Activated T-helper 1 cell treated with anti-CD3 and anti-CD28 coated beads, Interleukin-12 subunit alpha, Interleukin-12 subunit beta, Interleukin-2, Interleukin-4 antibody, amounts not matched to agents 30 ng/mL and 10 ng/mL and 1 ng/mL, durations not matched to agents 14 hours and 24 hours and 36 hours (primary cell): ENCODE measurements around the gene ILF3. TPM values are rescaled to one million over a fixed set of nuclear protein-coding genes. Genes with fewer than 3 reads are reported as not detected.

Source experiments
- DNase-seq: peaks from one replicate; pipeline ENCODE4 v3.0.0; 2021; ENCODE audit warnings: low spot score
- H3K27ac Mint-ChIP-seq: one replicate; pipeline ENCODE4 v1.8.0; 2021; ENCODE audit warnings: mild to moderate bottlenecking, mixed read lengths
- H3K27me3 Mint-ChIP-seq: one replicate; pipeline ENCODE4 v1.8.0; 2022; ENCODE audit warnings: mild to moderate bottlenecking, moderate library complexity, mixed read lengths; ENCODE audit not compliant: insufficient read depth
- H3K36me3 Mint-ChIP-seq: one replicate; pipeline ENCODE4 v1.8.0; 2021; ENCODE audit warnings: low read depth, mixed read lengths
- H3K4me1 Mint-ChIP-seq: one replicate; pipeline ENCODE4 v1.8.0; 2021; ENCODE audit warnings: low read depth, mixed read lengths
- H3K4me3 Mint-ChIP-seq: one replicate; pipeline ENCODE4 v1.8.0; 2021; ENCODE audit warnings: mild to moderate bottlenecking, moderate library complexity, mixed read lengths
- H3K9me3 Mint-ChIP-seq: one replicate; pipeline ENCODE4 v1.8.0; 2021; ENCODE audit warnings: mixed read lengths
- intact Hi-C: fragments of 100-400 bp; cut with micrococcal nuclease; formaldehyde crosslinking; loops from one replicate; pipeline ENCODE4 v1.15.1; 2024
- total RNA-seq: library from RNA; stranded (reverse); gene quantifications from 2 replicates; pipeline ENCODE4 v1.2.3, GENCODE V29; 2022

Gene ILF3
- total RNA-seq, 1 donor from 2014 or later, result 536 TPM

DNA sequence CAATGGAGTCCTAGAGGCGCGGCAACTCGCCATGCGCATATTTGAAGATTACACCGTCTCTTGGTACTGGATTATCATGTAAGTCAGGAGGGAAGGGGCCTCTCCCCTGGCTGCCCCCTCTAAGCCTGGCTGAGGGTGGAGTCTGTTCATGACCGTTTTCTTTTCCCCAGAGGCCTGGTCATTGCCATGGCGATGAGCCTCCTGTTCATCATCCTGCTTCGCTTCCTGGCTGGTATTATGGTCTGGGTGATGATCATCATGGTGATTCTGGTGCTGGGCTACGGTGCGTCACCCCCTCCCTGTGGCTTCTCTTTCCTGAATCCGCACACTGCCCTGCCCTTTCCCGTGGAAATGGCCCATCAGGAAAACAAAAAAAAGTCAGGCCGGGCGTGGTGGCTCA is 22.3 kb upstream of the ILF3 start:
- no peak for DNase-seq
- Mint-ChIP-seq H3K4me1 (no peaks in the 10 kb centered on the region), H3K9me3 (no peaks in the 10 kb centered on the region), H3K36me3 (peaks cover 46% of the 10 kb centered on the region), H3K27ac (no peak overlapping the region), H3K27me3 (no peaks in the 10 kb centered on the region), H3K4me3 (no peak overlapping the region)
- intact Hi-C loops, result no loop called here

- H3K4me3 Mint-ChIP-seq, result no peak overlapping the region
- peaks cover 9% of the 10 kb centered on the region for H3K4me1 Mint-ChIP-seq
- H3K27me3 Mint-ChIP-seq, result no peaks in the 10 kb centered on the region
- intact Hi-C loops, result no loop called here
- H3K27ac Mint-ChIP-seq, result no peak overlapping the region
- H3K36me3 Mint-ChIP-seq, result peaks cover 47% of the 10 kb centered on the region
- no peaks in the 10 kb centered on the region for H3K9me3 Mint-ChIP-seq
- no peak for DNase-seq
Observed at GRCh38 chr19:10634430-10634829, 19.7 kb upstream of the ILF3 start.

GRCh38 chr19:10634963-10635362 is 19.2 kb upstream of the ILF3 start:
- H3K27me3 Mint-ChIP-seq, result no peaks in the 10 kb centered on the region
- intact Hi-C loops, result no loop called here
- peaks cover 47% of the 10 kb centered on the region for H3K36me3 Mint-ChIP-seq
- no peak overlapping the region for H3K4me3 Mint-ChIP-seq
- no peaks in the 10 kb centered on the region for H3K9me3 Mint-ChIP-seq
- peaks cover 9% of the 10 kb centered on the region for H3K4me1 Mint-ChIP-seq
- no peak overlapping the region for H3K27ac Mint-ChIP-seq
- no peak for DNase-seq

DNA sequence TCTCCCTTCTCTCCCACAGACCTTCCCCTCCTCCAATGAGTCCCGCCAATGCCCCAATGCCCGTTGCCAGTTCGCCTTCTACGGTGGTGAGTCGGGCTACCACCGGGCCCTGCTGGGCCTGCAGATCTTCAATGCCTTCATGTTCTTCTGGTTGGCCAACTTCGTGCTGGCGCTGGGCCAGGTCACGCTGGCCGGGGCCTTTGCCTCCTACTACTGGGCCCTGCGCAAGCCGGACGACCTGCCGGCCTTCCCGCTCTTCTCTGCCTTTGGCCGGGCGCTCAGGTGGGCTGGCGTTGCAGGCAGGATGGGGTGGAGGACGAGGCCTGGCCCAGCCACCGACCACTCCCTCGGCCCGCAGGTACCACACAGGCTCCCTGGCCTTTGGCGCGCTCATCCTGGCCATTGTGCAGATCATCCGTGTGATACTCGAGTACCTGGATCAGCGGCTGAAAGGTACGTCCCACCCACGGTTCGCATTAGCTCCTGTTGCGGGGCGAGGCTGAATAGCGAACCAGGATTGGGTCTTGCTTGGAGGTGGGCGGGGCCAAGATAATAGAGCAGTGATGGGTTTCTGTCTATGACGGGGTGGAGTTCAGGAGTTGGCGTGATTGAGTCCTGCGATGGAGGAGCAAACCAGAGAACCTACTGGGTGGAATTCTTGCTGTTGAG is 17.7 kb upstream of the ILF3 start:
- DNase-seq, result no peak
- H3K4me3 Mint-ChIP-seq, result no peak overlapping the region
- no peaks in the 10 kb centered on the region for H3K9me3 Mint-ChIP-seq
- intact Hi-C loops, result no loop called here
- peaks cover 49% of the 10 kb centered on the region for H3K36me3 Mint-ChIP-seq
- H3K4me1 Mint-ChIP-seq, result peaks cover 14% of the 10 kb centered on the region
- H3K27ac Mint-ChIP-seq, result no peak overlapping the region
- H3K27me3 Mint-ChIP-seq, result no peaks in the 10 kb centered on the region

DNA sequence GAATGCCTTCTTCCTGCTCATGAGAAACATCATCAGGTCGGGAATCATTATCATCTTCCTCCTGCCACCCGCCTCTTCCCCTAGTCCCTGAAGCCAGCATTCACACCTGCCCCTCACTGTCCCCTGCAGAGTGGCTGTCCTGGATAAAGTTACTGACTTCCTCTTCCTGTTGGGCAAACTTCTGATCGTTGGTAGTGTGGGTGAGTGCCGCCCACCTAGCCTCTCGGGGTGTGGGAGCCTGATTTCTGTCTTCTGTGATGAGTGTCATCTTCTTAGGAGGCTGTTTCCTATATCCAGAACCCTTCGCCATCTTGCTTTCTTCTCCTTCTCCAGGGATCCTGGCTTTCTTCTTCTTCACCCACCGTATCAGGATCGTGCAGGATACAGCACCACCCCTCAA is 16.3 kb upstream of the ILF3 start:
- Mint-ChIP-seq H3K36me3 (peaks cover 45% of the 10 kb centered on the region), H3K4me3 (no peak overlapping the region), H3K4me1 (peaks cover 15% of the 10 kb centered on the region), H3K27me3 (no peaks in the 10 kb centered on the region), H3K27ac (peak overlapping the region; percentile 40), H3K9me3 (no peaks in the 10 kb centered on the region)
- DNase-seq, result no peak
- intact Hi-C loops, result no loop called here

DNA sequence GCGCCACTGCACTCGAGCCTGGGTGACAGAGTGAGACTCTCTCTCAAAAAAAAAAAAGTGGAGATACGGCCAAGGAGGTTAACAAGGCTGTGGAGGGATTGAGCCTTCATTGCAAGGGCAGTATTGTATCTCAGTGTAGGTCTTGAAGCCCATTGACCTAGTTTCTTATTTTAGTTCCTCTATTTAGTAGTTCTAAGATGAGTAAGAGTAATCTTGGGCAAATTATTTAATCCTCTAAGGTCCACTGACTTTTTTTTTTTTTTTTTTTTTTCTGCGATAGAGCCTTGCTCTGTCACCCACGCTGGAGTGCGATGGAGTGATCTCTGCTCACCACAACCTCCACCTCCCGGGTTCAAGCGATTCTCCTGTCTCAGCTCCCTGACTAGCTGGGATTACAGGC is 14.3 kb upstream of the ILF3 start:
- Mint-ChIP-seq H3K4me1 (peaks cover 23% of the 10 kb centered on the region), H3K27ac (no peak overlapping the region), H3K4me3 (no peak overlapping the region), H3K9me3 (no peaks in the 10 kb centered on the region), H3K27me3 (no peaks in the 10 kb centered on the region), H3K36me3 (peaks cover 44% of the 10 kb centered on the region)
- no peak for DNase-seq
- intact Hi-C loops, result no loop called here

DNA sequence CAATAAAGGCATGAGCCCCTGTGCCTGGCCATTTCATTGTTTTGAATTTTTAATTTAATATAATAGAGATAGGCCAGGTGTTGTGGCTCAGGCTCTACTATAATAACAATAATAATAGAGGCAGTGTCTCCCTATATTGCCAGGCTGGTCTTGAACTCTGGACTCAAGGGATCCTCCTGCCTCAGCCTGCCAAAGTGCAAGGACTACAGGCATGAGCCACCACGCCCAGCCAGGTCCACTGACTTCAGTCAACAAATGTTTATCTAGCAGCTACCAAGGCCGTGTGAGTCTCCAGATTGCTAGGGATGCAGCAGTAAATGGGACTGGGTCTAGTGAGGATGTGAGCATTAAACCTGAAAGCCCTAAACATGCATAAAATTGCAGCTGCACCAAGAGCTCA is 13.8 kb upstream of the ILF3 start:
- Mint-ChIP-seq H3K4me3 (no peak overlapping the region), H3K4me1 (peaks cover 23% of the 10 kb centered on the region), H3K36me3 (peaks cover 39% of the 10 kb centered on the region), H3K9me3 (no peaks in the 10 kb centered on the region), H3K27me3 (no peaks in the 10 kb centered on the region), H3K27ac (no peak overlapping the region)
- DNase-seq, result no peak
- intact Hi-C loops, result no loop called here

DNA sequence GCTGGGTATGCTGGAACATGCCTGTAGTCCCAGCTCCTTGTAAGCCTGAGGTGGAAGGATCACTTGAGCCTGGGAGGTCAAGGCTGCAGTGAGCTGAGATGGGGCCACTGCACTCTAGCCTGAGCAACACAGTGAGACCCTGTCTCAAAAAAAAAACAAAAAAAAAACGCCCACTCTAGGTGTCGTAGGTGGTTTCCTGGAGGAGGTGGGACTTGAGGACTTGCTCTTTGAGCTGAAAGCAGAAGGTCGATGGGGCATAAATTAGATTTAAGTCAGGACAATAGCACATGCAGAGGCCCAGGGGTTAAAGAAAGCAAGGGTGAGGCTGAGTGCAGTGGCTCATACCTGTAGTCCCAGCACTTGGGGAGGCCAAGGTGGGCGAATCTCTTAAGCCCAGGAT is 12.9 kb upstream of the ILF3 start:
- Mint-ChIP-seq H3K27me3 (no peaks in the 10 kb centered on the region), H3K9me3 (no peaks in the 10 kb centered on the region), H3K27ac (no peak overlapping the region), H3K4me1 (peaks cover 23% of the 10 kb centered on the region), H3K36me3 (peaks cover 34% of the 10 kb centered on the region), H3K4me3 (no peak overlapping the region)
- no peak for DNase-seq
- intact Hi-C loops, result no loop called here

GRCh38 chr19:10642473-10643171 is 11.5 kb upstream of the ILF3 start:
- Mint-ChIP-seq H3K9me3 (no peaks in the 10 kb centered on the region), H3K27me3 (no peaks in the 10 kb centered on the region), H3K27ac (peak overlapping the region; percentile 65), H3K36me3 (peaks cover 29% of the 10 kb centered on the region), H3K4me1 (peaks cover 22% of the 10 kb centered on the region), H3K4me3 (no peak overlapping the region)
- intact Hi-C loops, result no loop called here
- DNase-seq, result no peak

DNA sequence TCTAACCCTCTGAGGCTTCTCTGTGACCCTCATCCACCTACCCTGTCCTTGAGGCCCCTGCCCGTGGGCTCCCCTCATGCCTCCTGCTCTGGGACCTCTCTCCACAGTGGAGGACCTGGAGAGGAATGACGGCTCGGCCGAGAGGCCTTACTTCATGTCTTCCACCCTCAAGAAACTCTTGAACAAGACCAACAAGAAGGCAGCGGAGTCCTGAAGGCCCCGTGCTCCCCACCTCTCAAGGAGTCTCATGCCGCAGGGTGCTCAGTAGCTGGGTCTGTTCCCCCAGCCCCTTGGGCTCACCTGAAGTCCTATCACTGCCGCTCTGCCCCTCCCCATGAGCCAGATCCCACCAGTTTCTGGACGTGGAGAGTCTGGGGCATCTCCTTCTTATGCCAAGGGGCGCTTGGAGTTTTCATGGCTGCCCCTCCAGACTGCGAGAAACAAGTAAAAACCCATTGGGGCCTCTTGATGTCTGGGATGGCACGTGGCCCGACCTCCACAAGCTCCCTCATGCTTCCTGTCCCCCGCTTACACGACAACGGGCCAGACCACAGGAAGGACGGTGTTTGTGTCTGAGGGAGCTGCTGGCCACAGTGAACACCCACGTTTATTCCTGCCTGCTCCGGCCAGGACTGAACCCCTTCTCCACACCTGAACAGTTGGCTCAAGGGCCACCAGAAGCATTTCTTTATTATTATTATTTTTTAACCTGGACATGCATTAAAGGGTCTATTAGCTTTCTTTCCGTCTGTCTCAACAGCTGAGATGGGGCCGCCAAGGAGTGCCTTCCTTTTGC is 10.8 kb upstream of the ILF3 start:
- Mint-ChIP-seq H3K27me3 (no peaks in the 10 kb centered on the region), H3K4me1 (peaks cover 19% of the 10 kb centered on the region), H3K9me3 (no peaks in the 10 kb centered on the region), H3K4me3 (no peak overlapping the region), H3K27ac (peak overlapping the region; percentile 65), H3K36me3 (peaks cover 25% of the 10 kb centered on the region)
- intact Hi-C loops, result no loop called here
- DNase-seq, result no peak

- no peaks in the 10 kb centered on the region for H3K9me3 Mint-ChIP-seq
- no peak overlapping the region for H3K27ac Mint-ChIP-seq
- intact Hi-C loops, result loop anchor here (1.0 kb wide), 1 partner anchor 63 kb away; no protein-coding TSS in a partner anchor
- H3K4me3 Mint-ChIP-seq, result no peak overlapping the region
- DNase-seq, result no peak
- no peaks in the 10 kb centered on the region for H3K27me3 Mint-ChIP-seq
- peaks cover 25% of the 10 kb centered on the region for H3K36me3 Mint-ChIP-seq
- peaks cover 22% of the 10 kb centered on the region for H3K4me1 Mint-ChIP-seq
Observed at GRCh38 chr19:10643968-10644259, 10.2 kb upstream of the ILF3 start.

DNA sequence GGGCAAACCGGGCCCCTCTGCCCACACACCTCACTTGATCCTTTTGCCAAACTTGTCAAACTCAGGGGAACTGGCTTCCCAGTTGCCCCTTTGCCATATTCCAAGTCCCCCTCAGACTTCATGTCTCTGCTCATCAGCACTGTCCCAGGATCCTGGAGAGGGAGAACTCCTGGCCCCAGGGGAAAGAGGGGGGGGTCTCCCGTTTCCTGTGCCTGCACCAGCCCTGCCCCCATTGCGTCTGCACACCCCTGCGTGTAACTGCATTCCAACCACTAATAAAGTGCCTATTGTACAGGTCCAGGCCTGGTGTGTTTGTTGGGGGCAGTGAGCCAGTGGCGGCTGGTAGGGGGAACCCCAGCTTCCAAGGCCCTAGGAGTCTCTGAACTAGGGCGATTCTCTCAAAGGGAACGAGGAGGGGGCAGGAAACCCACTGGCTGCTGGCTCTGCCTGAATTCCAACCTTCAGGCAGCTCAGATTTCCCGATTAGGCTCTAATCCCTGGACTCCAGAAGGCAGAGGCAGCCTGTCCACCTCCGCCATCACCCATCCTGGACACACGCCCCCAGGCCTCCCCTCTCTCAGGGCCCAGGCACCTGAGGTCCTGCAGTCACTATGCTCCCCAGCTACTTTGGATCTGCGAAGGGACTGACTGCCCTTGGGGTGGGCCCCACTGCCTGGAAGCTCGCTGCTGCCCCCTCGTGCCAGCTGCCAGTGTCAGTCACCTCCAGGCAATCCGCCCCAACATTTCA is 9.7 kb upstream of the ILF3 start:
- Mint-ChIP-seq H3K36me3 (peaks cover 20% of the 10 kb centered on the region), H3K27me3 (no peaks in the 10 kb centered on the region), H3K9me3 (no peaks in the 10 kb centered on the region), H3K4me3 (no peak overlapping the region), H3K27ac (peak overlapping the region; percentile 12), H3K4me1 (peaks cover 22% of the 10 kb centered on the region)
- intact Hi-C loops, result loop anchor here (1.0 kb wide), 1 partner anchor 63 kb away; no protein-coding TSS in a partner anchor
- peak; percentile 63 for DNase-seq
